ENCODE results near the gene ITGB5.

Gene ITGB5

GRCh38 chr3:124761935-124762660 is 125.1 kb downstream of the ITGB5 start:
- Histone ChIP-seq H3K4me1 (ENCODE audit: insufficient read depth, low read length, severe bottlenecking) (no peaks in the 10 kb centered on the region), H3K4me3 (ENCODE audit: low read depth, low read length, poor library complexity, severe bottlenecking) (no peak overlapping the region), H2AFZ (ENCODE audit: low read length) (no peak overlapping the region), H3F3A (ENCODE audit: insufficient read depth, low read length) (no peaks in the 10 kb centered on the region), H3K36me3 (ENCODE audit: insufficient read depth, low read length) (no peaks in the 10 kb centered on the region), H3K27ac (ENCODE audit: low read depth, low read length, poor library complexity, severe bottlenecking) (no peak overlapping the region), H3K9ac (ENCODE audit: low read length) (no peak overlapping the region), H3K9me2 (ENCODE audit: low read depth, low read length) (no peaks in the 10 kb centered on the region), H4K20me1 (ENCODE audit: insufficient read depth, low read length) (no peaks in the 10 kb centered on the region), H3K4me2 (ENCODE audit: low read length) (no peak overlapping the region), H3K79me2 (ENCODE audit: insufficient read depth, low read length) (no peaks in the 10 kb centered on the region), H3K9me3 (ENCODE audit: low read length) (no peaks in the 10 kb centered on the region), H3K27me3 (ENCODE audit: insufficient read depth, low read length) (peaks cover 5% of the 10 kb centered on the region; the same call in 1 of the 2 replicates)
- TF ChIP-seq CTCF (IDR thresholded peaks at IDR 0.05; ENCODE audit: low read length), result no peak

GRCh38 chr3:124761250-124761796 is 125.8 kb downstream of the ITGB5 start:
- peak overlapping the region; percentile 48; the same call in 1 of the 2 replicates for H3K4me2 ChIP-seq (ENCODE audit: low read length)
- H3K4me3 ChIP-seq (ENCODE audit: low read depth, low read length, poor library complexity, severe bottlenecking), result no peak overlapping the region
- H3K27ac ChIP-seq (ENCODE audit: low read depth, low read length, poor library complexity, severe bottlenecking), result no peak overlapping the region

GRCh38 chr3:124760601-124761000 is 126.6 kb downstream of the ITGB5 start:
- no peak overlapping the region for H3K4me3 ChIP-seq (ENCODE audit: low read depth, low read length, poor library complexity, severe bottlenecking)
- no peaks in the 10 kb centered on the region for H3K9me2 ChIP-seq (ENCODE audit: low read depth, low read length)
- no peaks in the 10 kb centered on the region for H3K79me2 ChIP-seq (ENCODE audit: insufficient read depth, low read length)
- no peaks in the 10 kb centered on the region for H3K9me3 ChIP-seq (ENCODE audit: low read length)
- no peaks in the 10 kb centered on the region for H4K20me1 ChIP-seq (ENCODE audit: insufficient read depth, low read length)
- H3K4me2 ChIP-seq (ENCODE audit: low read length), result no peak overlapping the region
- no peaks in the 10 kb centered on the region for H3K27me3 ChIP-seq (ENCODE audit: insufficient read depth, low read length)
- no peak overlapping the region for H3K27ac ChIP-seq (ENCODE audit: low read depth, low read length, poor library complexity, severe bottlenecking)
- TF ChIP-seq EZH2 (IDR thresholded peaks at IDR 0.05; ENCODE audit: borderline replicate concordance, low read length), result no peak
- no peak for TF ChIP-seq CTCF (IDR thresholded peaks at IDR 0.05; ENCODE audit: low read length)
- no peaks in the 10 kb centered on the region for H3F3A ChIP-seq (ENCODE audit: insufficient read depth, low read length)
- H3K9ac ChIP-seq (ENCODE audit: low read length), result no peak overlapping the region
- no peak overlapping the region for H2AFZ ChIP-seq (ENCODE audit: low read length)
- no peaks in the 10 kb centered on the region for H3K36me3 ChIP-seq (ENCODE audit: insufficient read depth, low read length)
- H3K4me1 ChIP-seq (ENCODE audit: insufficient read depth, low read length, severe bottlenecking), result no peaks in the 10 kb centered on the region

More at GRCh38 chr3:124761250-124761796, 125.8 kb downstream of the ITGB5 start:
- Histone ChIP-seq H3K79me2 (ENCODE audit: insufficient read depth, low read length) (no peaks in the 10 kb centered on the region), H3K9ac (ENCODE audit: low read length) (no peak overlapping the region), H3K9me2 (ENCODE audit: low read depth, low read length) (no peaks in the 10 kb centered on the region), H3K27me3 (ENCODE audit: insufficient read depth, low read length) (no peaks in the 10 kb centered on the region), H4K20me1 (ENCODE audit: insufficient read depth, low read length) (no peaks in the 10 kb centered on the region), H3K9me3 (ENCODE audit: low read length) (no peaks in the 10 kb centered on the region), H3K36me3 (ENCODE audit: insufficient read depth, low read length) (no peaks in the 10 kb centered on the region), H3F3A (ENCODE audit: insufficient read depth, low read length) (no peaks in the 10 kb centered on the region), H2AFZ (ENCODE audit: low read length) (no peak overlapping the region), H3K4me1 (ENCODE audit: insufficient read depth, low read length, severe bottlenecking) (no peaks in the 10 kb centered on the region)
- TF ChIP-seq EZH2 (IDR thresholded peaks at IDR 0.05; ENCODE audit: borderline replicate concordance, low read length) (no peak), CTCF (IDR thresholded peaks at IDR 0.05; ENCODE audit: low read length) (peak; percentile 95)

Data from OCI-LY1 (cell line).